ENCODE measurements around the gene SCNN1G. TPM values are rescaled to one million over a fixed set of nuclear protein-coding genes. Genes with fewer than 3 reads are reported as not detected.
"Not testable (repeated sequence)": the region's sequence is repeated elsewhere in the genome, so short reads cannot be mapped to it uniquely, and the experiment has no call there.

The SCNN1G gene, protein sequence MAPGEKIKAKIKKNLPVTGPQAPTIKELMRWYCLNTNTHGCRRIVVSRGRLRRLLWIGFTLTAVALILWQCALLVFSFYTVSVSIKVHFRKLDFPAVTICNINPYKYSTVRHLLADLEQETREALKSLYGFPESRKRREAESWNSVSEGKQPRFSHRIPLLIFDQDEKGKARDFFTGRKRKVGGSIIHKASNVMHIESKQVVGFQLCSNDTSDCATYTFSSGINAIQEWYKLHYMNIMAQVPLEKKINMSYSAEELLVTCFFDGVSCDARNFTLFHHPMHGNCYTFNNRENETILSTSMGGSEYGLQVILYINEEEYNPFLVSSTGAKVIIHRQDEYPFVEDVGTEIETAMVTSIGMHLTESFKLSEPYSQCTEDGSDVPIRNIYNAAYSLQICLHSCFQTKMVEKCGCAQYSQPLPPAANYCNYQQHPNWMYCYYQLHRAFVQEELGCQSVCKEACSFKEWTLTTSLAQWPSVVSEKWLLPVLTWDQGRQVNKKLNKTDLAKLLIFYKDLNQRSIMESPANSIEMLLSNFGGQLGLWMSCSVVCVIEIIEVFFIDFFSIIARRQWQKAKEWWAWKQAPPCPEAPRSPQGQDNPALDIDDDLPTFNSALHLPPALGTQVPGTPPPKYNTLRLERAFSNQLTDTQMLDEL
- not detected for polyA plus RNA-seq (2012; ENCODE audit: missing spikeins)

DNA sequence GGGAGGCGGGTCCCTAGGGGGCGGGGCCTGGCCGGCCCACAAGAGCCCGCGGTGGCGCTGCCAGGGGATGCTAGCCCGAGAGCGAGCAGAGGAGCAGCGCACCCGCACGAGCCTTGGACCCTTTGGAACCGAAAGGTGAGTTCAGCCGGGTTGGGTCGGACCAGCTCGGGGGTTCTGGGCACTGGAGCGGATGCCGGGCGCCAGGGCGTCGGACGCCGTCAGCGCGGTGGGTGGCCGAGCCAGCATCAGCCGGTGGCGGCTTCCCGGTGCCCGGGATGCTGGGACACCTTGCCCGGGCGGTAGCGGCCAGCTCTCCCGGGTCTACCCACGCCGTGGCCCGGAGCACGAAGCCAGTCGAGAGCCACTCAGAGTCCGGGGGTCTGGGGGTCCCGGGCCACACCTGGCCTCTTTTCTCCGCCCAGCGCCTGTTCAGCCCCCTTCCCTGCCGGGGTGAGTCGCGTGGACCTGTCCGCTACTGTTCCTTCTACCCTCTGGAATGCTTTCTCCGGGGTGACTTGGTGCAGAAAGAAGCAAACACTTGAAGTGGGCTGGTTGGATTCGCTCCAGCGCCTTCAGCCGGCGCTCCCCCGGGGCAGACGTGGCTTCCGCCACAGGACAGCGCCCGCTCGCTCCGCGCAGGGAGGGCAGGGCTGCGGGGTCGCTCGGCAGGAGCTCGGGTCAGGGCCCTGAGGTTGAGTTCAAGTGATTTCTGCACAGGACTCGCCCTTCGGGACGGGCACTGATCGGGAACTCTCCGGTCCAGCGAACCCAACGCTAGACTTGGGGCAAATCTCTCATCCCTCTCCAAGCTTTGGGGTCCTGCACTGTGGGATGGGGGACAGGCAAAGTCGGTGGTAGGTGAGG is at the start of gene SCNN1G:
Gene SCNN1G, plus strand, starts transcription at position 67 of the 864 bp plus-strand sequence. CDS start 3,527 bp downstream, outside the sequence.
- TF ChIP-seq TAF1 (IDR thresholded peaks at IDR 0.05; ENCODE audit: borderline replicate concordance, low read depth, low read length): no peak
- TF ChIP-seq POLR2AphosphoS5 (IDR thresholded peaks at IDR 0.05; ENCODE audit: low read depth, low read length): no peak
- no peak for TF ChIP-seq POLR2A (IDR thresholded peaks at IDR 0.05; ENCODE audit: low read depth, low read length)
- DNase-seq (ENCODE audit: insufficient read length): no peak

DNA sequence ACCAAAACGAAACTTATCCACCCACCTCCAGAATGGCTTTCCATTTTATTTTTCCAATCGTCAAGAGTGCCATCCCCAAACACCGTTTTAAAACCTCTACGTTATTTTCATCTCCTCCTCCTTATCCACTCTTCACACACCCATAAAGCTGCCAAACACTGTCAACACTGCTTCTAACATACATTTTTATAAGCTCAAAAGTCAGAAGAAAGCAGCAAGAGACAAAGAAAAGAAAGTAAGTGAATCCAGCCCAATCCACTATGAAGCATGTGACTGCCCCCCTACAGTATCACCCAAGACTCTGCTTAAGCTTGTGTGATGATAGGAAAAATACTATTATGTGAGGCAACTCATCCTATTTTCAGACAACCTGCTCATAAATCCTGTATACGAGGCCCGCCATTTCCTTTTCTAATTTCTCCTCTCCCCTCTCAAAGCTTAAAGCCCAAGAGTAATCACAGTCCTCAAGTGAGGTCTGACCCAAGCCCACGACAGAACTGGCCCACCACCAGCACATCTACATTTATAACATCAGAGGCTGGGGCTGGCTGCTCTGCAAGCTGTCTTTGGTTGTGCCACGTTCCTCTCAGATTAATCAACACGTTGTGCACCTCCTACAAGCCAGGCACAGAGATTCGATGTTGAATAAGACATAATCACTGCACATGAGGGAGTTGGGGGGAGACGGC is 49.6 kb upstream of the SCNN1G start:
- no peak for DNase-seq (ENCODE audit: insufficient read length)
- FAIRE-seq: no peak
- TF ChIP-seq TAF1 (IDR thresholded peaks at IDR 0.05; ENCODE audit: borderline replicate concordance, low read depth, low read length) (no peak), POLR2AphosphoS5 (IDR thresholded peaks at IDR 0.05; ENCODE audit: low read depth, low read length) (no peak), POLR2A (IDR thresholded peaks at IDR 0.05; ENCODE audit: low read depth, low read length) (no peak)

More for the DNA sequence above, at the start of gene SCNN1G:
- FAIRE-seq: no peak

DNA sequence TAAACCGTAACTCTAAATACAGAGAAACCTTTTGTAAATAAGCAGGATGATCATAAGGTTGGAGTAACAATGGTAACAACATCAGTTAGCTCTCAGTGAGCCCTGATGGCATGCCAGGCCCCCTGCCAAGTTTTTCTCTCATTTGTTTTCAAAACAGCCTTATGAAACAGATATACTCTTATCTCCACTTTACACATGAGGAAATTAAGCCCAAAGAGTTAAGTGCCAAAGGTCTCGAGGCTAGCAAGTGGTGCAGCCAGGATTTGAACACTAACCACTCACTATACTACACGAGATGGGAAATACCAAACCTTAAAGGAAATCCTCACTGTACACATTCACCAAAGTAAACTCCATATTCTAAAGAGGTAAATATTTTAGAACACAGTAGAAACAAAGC is 48.3 kb upstream of the SCNN1G start:
- no peak for DNase-seq (ENCODE audit: insufficient read length)
- FAIRE-seq: no peak
- no peak for TF ChIP-seq POLR2A (IDR thresholded peaks at IDR 0.05; ENCODE audit: low read depth, low read length)
- no peak for TF ChIP-seq POLR2AphosphoS5 (IDR thresholded peaks at IDR 0.05; ENCODE audit: low read depth, low read length)
- TF ChIP-seq TAF1 (IDR thresholded peaks at IDR 0.05; ENCODE audit: borderline replicate concordance, low read depth, low read length): no peak

DNA sequence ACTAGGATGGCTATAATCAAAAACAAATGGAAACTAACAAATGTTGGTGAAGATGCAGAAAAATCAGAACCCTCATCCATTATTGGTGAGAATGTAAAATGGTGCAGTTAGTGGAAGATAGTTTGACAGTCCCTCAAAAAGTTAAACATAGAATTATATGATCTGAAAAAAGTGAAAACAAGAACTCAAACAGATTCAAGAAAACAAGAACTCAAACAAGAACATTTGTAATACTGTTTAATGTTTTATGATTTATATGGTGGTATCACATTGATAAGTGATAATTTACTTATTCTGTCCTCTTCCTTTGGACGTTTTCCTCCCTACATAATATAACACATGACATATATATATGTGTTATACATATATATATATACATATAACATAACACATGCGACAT is 45.3 kb upstream of the SCNN1G start:
- DNase-seq (ENCODE audit: insufficient read length) (no peak), FAIRE-seq (no peak)
- TF ChIP-seq TAF1 (IDR thresholded peaks at IDR 0.05; ENCODE audit: borderline replicate concordance, low read depth, low read length) (no peak), POLR2A (IDR thresholded peaks at IDR 0.05; ENCODE audit: low read depth, low read length) (no peak), POLR2AphosphoS5 (IDR thresholded peaks at IDR 0.05; ENCODE audit: low read depth, low read length) (no peak)

DNA sequence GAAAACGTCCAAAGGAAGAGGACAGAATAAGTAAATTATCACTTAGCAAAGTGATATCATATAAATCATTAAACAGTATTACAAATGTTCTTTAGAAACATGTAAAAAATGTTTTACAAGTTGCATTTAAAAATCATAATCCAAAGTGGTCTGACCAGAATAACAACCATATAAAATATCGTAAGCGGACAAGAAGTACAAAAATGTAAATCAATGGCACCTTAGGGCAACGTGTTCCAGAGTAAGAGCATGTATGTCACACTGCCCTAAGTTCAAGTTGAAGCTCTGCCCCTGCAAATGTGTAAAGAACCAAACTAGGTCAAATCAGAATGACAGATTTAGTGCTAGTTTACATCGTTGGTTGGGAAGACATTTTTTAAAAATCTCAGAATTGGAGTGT is 44.7 kb upstream of the SCNN1G start:
- FAIRE-seq (no peak), DNase-seq (ENCODE audit: insufficient read length) (no peak)
- TF ChIP-seq POLR2A (IDR thresholded peaks at IDR 0.05; ENCODE audit: low read depth, low read length): no peak
- TF ChIP-seq POLR2AphosphoS5 (IDR thresholded peaks at IDR 0.05; ENCODE audit: low read depth, low read length): no peak
- TF ChIP-seq TAF1 (IDR thresholded peaks at IDR 0.05; ENCODE audit: borderline replicate concordance, low read depth, low read length): no peak

DNA sequence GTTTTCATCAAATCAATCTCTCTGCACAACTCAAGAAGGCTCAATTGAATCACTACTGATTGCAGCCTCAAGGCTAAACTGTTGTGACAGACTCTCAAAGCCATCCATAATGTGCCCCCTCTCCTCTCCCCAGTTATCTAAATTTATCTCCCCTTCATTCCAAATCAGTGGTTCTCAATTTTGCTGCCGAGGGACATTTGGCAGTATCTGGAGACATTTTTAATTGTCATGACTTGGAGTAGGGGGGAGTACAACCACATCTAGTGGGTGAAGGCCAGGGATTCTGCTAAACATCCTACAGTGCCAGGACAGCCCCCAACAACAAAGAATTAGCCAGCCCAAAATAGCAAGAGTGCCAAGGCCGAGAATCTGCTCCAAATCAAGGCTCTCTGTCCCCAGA is 42.4 kb upstream of the SCNN1G start:
- TF ChIP-seq POLR2AphosphoS5 (IDR thresholded peaks at IDR 0.05; ENCODE audit: low read depth, low read length): no peak
- FAIRE-seq: no peak
- DNase-seq (ENCODE audit: insufficient read length): no peak

DNA sequence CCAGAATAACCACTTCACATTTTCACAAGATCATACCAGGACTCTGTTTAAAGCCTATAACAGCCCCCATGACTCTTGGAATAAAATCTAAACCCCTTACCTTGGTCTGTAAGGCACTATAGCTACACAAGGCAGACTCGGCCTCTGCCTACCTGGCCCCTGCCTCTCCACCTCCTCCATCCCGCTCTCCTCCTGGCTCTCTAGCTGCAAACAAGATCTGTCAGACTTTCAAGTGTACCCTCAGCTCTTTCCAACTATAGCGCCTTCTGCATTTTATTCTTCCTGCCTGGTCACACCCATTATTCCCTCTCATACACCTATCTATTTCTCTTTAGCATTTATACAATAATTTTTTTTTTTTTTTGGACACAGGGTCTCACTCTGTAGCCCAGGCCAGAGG is 41.5 kb upstream of the SCNN1G start:
- TF ChIP-seq TAF1 (IDR thresholded peaks at IDR 0.05; ENCODE audit: borderline replicate concordance, low read depth, low read length) (no peak), POLR2AphosphoS5 (IDR thresholded peaks at IDR 0.05; ENCODE audit: low read depth, low read length) (no peak), POLR2A (IDR thresholded peaks at IDR 0.05; ENCODE audit: low read depth, low read length) (no peak)
- no peak for FAIRE-seq
- DNase-seq (ENCODE audit: insufficient read length): no peak

DNA sequence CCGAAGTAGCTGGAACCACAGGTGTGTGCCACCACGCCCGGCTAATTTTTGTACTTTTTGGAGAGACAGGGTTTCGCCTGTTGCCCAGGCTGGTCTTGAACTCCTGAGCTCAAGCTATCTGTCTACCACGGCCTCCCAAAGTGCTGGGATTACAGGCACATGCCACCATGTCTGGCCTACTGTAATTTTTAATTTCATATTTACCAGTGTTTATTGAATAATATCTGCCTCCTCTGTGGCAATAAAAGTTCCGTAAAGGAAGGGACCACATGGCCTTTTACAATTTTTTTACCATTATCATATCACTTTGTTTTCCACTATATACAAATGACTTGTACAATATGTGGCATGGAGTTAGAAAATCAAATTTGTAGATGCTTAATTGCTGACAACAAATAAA is 41.0 kb upstream of the SCNN1G start:
- DNase-seq (ENCODE audit: insufficient read length) (no peak), FAIRE-seq (no peak)
- TF ChIP-seq POLR2A (IDR thresholded peaks at IDR 0.05; ENCODE audit: low read depth, low read length) (no peak), TAF1 (IDR thresholded peaks at IDR 0.05; ENCODE audit: borderline replicate concordance, low read depth, low read length) (no peak), POLR2AphosphoS5 (IDR thresholded peaks at IDR 0.05; ENCODE audit: low read depth, low read length) (no peak)

DNA sequence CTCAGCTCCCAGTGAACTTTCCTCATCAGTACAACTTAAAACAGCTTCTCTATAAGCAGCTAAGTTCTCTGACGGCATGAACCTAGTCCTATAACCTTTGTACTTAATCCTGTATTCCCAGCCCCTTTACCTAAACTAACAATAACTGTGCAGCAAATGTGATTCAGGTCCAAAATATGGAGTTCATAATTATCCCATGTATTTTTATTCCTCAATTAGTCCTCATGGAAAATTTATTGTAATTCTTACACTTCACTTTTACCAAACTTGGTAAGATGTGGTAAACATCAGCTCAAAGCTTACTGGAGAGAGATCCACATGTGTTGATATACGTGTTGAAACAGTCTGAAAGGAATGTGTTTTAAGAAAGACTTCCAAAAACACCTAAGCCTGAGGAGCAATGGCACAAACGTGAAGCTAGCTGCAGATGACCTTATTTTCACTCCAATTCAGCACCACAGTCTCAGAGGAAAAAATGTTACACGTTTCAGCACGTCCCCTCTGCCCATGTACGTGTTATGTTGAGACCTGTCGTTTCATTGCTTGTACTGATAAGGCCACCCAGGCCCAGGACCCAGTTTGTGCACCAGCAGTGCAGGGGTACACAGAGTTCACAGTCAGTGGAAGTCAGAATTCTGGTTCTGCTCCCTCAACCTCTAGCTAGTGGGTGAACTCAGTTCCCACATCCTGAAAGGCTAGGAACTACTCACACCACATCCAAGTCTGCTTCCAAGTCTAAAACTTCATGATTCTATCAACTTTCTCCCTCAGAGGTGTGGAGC is 40.4 kb upstream of the SCNN1G start:
- TF ChIP-seq POLR2A (IDR thresholded peaks at IDR 0.05; ENCODE audit: low read depth, low read length): no peak
- no peak for TF ChIP-seq TAF1 (IDR thresholded peaks at IDR 0.05; ENCODE audit: borderline replicate concordance, low read depth, low read length)
- no peak for TF ChIP-seq POLR2AphosphoS5 (IDR thresholded peaks at IDR 0.05; ENCODE audit: low read depth, low read length)
- FAIRE-seq: no peak
- no peak for DNase-seq (ENCODE audit: insufficient read length)

DNA sequence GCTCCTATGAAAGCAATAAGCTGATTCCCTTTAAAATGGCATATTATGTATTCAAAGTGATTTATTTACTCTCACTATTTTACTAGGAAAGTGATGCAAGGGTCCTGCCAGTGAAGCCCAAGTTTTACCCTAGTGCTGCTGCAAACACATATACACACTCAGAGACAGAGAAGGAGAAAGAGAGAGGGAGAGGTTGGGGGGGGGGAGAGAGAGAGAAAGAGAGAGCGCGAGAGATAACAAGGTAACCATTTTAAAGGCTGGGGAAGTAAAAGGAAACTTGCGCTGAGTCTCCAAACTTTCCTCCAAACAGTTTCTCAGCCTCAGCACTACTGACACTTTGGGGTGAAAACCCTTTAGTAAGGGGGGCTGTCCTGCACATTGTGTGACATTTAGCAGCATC is 39.2 kb upstream of the SCNN1G start:
- FAIRE-seq (no peak), DNase-seq (ENCODE audit: insufficient read length) (no peak)
- TF ChIP-seq POLR2A (IDR thresholded peaks at IDR 0.05; ENCODE audit: low read depth, low read length): no peak
- no peak for TF ChIP-seq TAF1 (IDR thresholded peaks at IDR 0.05; ENCODE audit: borderline replicate concordance, low read depth, low read length)
- TF ChIP-seq POLR2AphosphoS5 (IDR thresholded peaks at IDR 0.05; ENCODE audit: low read depth, low read length): no peak

DNA sequence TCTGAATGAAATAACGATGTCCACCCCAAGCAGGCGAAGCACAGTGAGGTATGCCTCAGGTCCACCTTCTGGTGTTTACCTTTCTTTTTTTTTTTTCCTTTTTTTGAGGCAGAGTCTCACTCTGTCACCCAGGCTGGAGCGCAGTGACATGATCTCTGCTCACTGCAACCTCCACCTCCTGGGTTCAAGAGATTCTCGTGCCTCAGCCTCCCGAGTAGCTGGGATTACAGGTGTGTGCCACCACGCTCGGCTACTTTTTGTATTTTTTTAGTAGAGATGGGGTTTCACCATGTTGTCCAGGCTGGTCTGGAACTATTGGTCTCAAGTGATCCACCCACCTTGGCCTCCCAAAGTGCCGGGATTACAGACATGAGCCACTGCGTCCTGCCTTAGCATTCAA is 38.2 kb upstream of the SCNN1G start:
- DNase-seq (ENCODE audit: insufficient read length); FAIRE-seq: not testable (repeated sequence)

Measured in GM12892 (cell line).